Activated T-helper 9 cell treated with anti-CD3 and anti-CD28 coated beads, Interleukin-2, amount 50 U/mL, for 16 hours (primary cell): ENCODE results near the gene SLC4A1.

Source experiments
- DNase-seq: peaks from one replicate; pipeline ENCODE4 v3.0.0-alpha.2; 2020; ENCODE audit warnings: low read depth

Gene SLC4A1

GRCh38 chr17:44283344-44284023, 15.5 kb upstream of the SLC4A1 start:
- DNase-seq: no peak

DNA sequence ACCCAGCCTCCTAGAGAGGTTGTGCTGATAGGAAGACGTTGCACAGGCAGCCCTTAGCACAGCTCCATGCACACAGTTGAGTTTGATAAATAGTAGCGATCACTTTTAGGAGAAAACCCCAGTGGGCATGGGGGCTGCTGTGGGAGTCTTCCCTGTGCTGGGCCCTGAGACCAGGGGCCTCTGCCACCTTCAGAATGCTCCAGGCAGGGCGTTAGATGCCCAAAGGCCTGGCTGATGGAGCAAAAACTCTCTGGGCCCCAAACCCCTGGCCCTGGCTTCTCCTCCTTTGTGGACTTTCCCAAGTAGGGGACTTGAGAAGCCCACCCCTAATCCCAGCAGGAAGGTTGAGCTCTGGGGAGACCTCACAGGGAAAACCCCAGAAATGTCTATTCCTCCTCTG, 14.3 kb upstream of the SLC4A1 start:
- DNase-seq: no peak

DNA sequence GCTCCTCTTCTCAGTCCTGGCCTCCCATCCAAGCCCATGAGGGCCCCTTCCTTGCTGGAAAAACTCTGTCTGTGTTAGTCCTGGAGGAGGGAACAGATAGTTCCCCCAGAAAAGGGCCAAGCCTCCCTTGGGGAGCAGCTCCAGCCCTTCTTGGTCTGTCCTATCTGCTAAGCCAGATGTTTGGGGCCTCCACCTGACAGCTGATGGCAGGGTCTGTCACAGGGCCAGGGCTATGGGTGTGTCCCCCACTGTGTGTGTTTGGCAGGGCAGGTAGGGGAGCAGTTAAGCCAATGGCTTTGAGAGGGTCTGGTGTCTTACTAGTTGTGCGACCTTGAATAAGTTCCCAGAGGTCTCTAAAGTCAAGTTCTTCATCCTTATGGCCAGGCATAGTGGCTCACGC, 13.6 kb upstream of the SLC4A1 start:
- DNase-seq: no peak

DNA sequence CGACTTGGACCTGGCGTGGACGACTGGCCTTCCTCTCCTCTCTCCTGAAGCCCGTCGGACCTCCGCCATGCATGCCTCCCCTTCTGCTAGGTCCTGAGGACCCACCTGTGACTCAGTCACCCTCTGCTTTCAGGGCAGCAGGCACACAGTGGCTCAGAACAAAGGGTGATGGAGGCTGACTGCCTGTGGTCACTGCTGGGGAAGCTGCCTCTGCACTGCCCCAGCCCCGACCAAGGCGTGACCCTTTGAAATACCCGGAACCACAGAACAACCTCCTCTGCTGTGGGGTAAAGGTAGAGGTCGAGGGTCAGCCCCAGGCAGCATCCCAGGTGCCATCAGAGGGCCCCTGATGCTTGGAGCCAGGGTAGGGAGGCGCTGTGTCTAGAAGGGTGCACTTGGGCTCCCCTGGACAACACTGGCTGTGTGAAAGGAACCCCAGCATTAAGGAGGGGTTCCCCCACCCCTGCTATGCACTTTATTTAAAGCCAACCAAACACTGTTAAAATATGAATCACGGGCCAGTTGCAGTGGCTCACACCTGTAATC, 12.5 kb upstream of the SLC4A1 start:
- DNase-seq: no peak

DNA sequence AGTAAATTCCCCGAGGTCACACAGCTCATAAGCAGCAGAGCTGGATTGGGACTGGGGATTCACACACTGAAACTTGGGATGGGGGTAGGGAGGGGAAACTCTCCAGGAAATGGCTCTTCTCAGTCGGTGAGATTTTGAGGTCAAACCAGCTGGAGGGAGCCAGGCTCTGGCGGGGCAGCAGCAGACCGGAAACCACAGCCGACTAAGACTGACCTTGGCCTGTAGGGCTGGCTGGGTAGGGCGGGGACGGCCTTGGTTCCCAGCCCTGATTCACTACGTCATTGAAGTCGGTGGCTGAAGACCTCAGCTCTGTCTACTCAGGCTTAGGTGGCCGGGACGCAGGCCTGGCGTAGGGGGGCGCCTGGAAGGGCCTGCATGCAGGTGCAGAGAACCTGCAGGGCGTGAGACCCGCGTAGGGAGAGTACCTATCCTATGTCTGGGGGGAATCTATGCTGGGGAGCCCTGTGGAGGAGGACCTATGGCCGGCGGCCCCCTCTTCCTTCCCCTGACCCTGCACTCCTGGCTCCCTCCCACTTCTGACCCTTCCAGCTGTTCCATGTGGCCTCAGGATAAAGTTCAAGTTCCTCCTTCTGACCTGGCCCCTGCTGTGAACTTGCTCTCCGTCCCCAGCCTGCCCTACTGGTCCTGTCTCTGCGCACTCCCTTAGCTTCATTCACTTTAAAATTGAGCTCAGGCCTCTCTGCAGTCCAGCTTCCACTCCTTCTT, 11.9 kb upstream of the SLC4A1 start:
- DNase-seq: no peak

DNA sequence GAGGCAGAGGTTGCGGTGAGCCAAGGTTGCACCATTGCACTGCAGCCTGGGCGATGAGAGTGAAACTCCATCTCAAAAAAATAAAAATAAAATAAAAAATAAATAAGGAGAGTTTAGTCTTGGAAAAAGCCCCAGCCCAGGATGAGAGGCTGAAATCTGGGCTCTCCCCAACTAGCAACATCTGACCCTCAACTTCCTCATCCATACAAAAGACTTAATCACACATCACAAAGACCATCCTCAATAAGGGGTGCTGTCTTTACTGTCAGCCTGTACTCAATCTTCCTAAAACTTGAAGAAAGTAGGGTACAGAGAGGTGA, 11.4 kb upstream of the SLC4A1 start:
- DNase-seq: no peak

GRCh38 chr17:44277976-44278375, 10.0 kb upstream of the SLC4A1 start:
- DNase-seq: no peak

DNA sequence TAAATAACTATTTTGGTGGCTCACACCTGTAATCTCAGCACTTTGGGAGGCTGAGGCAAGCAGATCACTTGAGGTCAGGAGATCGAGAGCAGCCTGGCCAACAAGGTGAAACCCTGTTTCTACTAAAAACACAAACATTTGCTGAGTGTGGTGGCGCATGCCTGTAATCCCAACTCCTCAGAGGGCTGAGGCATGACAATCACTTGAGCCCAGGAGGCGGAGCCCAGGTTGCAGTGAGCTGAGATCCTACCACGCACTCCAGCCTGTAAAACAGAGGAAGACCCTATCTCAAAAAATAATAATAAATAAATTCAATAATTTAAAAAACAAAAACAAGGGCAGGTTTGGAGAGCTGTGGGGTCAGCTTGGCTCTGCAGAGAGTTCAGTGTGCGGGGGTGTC, 5.7 kb upstream of the SLC4A1 start:
- no peak for DNase-seq

DNA sequence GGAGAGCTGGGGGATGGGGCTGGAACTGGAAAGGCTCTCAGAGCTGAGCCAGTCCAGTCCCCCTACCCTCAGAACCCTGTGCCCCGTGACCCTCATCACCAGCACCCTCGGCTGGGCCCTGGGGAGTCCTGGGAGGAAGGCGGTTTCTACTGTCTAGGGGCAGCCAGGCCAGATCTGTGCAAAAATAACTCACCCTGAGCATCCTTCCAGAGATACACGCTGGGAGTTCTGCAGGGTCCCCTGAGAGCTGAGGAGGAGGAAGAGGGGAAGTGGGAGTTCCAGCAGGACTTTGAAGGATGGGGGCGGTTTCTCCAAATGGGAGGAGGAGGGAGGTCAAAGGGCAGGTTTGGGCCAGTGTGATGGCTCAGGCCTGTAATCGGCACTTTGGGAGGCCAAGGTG, 5.0 kb upstream of the SLC4A1 start:
- no peak for DNase-seq

DNA sequence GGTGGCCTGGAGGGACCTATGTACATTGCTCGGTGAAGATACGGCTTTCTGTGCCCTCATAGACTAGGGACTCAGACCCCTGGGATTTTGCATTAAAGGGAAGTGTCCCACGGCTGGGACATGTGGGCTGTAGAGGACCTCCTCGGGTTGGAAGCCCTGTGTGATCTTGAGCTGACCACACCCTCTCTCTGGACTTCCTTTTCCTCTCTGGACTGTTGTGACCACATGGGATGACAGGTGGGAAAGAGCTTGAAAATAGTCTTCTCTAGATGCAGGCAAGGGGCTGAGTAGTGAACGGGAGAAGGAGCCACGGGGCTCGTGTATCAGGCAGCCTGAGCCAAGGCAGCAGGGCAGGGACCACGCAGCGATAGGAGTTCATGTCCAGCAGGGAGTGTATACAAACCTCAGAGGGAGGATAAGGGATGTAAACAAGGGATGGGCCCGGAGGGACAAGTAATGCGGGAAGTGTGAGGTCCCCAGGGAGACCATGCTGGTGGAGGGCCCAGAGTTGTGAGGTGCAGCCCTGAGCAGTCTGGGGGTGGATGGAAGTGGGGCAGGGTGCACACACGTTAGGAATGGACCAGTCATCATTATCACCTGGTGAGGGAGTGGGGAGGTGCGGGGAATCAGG, 4.5 kb upstream of the SLC4A1 start:
- no peak for DNase-seq

DNA sequence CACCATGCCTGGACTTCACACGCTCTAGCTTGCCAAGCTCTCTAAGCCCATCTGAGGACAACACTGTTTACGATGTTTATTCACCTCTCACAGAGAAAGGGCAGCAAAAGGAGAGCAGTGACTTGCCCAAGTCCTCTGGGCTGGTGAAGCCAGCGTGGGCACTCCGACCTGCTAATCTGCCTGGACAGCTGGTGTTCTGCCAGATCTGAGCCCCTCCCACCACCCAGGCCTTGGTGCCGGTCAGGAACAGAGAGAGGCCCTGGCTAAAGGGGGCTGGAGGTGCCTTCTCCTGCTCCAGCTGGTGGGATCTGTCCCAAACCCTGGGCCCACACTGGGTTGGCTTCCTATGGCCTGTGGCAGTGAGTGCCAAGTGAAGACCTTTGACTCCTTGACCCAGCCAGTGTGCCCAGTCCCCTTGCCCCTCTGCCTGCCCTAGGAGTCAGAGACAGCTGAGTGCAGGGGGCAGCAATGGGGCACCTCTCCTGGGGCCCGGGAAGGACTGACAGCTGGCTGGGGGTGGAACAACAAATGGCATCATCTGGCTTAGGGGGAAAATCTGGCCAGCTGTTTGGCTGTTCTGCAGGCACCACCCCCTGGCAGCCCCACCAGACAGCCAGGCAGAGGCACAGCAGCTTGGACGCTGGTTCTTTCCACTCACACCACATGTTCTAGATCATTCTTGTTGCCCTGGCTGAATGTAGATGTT, 1.8 kb upstream of the SLC4A1 start:
- no peak for DNase-seq

DNA sequence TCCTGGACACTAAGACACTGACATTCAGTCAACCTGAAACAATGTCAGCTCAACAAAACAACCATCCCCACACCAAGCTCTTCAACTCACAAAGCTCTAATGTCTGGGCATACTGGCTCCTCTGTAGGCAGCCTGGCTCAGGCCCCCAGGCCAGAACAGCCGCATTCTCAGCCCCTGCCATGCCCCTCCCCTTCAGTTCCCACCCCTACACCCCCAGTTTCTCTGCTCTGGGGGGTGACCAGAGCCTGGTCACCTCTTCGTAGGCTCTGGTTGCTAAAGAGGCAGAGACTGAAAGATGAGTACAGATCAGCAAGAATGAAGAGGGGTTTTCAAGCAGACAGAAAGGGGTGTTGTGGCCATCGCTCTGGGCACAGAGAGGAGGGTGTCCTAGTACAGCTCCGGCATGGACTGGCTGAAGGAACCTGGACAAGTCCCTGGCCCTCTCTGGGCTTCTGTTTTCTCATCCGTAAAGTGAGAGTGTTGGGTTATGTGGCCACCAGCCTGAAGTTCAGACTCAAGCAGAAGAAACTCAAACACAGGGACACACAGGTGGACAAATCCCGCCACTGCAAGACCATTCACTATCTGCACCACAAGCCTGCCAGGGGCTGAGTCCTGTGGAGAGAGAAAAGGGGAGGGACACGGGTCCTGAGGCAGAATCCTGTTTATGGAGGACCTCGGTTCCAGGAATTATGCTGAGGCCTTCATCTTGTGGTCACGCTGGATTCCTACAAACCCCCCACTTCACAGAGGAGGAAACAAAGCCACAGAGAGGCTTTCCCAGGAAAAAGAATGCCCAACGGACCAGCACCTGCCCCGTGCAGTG, 987 bp upstream of the SLC4A1 start:
- no peak for DNase-seq

- DNase-seq: no peak
Measured at GRCh38 chr17:44267165-44267455, 825 bp downstream of the SLC4A1 start.

DNA sequence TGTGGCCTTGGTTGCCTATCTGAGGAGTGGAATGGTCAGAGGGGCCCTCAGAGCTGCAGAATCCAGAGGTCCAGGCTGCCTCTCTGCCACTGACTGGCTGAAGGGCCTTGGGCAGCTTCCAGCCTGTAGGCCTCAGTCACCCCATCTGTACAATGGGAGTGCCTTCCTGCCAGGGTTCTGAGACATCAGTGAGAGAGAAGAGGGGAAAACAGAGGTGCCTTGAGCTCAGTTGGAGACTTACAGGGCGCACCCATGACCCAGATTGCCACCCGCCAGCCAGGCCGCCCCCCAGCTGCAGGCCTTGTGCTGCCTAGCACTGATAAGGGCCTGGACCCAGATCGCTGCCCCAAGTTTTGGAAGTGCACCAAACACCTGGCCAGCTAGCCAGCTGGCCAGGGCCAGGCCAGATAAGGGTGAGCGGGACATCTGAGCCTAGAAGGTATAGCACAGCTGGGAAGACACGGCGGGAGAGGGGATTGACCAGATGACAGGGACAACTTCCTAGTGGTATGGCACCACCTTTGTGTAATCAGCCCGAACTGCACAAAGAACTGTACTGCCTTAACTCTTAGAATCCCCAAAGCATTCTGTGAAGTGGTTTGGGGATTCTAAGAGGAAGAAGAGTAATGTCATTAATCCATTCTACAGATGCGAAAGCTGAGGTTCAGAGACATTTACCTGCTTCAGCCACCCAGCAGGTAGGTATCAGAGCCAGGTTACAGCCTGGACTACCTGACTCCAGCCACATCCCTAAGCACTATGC, 1.4 kb downstream of the SLC4A1 start:
- no peak for DNase-seq

DNA sequence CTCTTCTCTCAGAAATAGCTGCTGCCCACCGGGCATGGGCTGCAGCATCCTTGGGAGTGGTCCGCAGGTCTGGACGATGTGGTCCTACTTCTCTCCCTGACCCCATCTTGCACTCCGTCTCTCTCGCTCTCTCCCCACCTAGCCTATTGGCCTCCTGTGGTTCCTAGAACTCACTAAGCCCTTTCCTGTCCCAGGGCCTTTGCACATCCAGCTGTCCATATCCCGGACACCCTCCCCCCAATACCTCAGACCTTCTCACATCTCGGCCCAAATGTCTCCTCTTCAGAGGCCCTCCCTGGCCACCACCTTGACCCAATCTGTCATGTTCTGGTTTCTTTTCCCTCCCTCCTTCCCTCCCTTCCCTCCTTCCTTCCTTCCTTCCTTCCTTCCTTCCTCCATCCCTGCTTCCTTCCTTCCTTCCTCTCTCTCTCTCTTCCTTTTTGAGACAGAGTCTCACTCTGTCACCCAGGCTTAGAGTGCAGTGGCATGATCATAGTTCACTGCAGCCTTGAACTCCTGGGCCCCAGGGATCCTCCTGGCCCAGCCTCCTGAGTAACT, 4.5 kb downstream of the SLC4A1 start:
- DNase-seq: no peak

DNA sequence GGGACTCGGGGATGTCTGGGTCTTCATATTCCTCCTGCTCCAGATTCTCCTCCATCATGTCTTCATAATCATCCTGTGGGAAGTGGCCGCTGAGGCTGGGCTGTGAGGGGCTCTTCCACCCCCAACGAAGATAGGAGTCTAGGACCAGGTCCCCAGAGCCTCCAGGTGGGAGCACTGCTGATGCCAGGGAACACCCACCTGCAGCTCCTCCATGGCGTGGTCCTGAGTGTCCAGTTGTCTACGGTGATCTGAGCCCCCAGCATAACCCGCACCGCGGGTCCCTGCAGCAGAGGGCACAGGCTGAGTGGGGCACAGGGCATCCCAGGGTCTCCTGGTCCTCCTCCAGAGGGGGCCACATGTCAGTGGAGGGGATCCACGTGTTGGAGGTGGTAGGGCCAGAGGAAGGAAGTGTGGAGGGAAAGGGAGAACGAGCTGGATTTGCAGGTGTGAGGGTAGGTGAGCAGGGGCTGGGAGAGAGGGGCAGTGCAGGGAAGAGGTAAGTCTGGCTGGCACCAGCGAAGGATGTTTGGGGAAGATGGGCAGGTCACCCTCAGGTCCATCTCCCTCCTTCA, 5.2 kb downstream of the SLC4A1 start:
- DNase-seq: no peak

DNA sequence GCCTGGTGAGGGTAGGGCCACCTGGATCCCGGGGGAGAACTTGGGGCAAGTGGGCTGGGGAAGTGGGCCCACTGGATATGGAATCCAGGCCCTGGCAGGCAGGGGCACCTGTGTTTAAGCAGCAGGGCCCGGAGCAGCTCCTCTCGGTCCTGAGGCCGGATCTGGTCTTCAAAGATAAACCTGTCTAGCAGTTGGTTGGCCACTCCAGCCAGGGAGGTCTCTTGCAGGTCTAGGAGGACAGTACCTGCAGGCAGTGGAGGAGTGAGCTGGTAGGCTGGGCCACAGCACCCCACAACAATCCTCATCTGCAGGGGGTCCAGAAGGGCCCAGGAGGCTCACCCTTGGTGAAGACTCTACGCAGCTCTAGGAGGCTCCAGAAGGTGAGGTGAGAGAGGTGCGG, 7.6 kb downstream of the SLC4A1 start:
- no peak for DNase-seq

DNA sequence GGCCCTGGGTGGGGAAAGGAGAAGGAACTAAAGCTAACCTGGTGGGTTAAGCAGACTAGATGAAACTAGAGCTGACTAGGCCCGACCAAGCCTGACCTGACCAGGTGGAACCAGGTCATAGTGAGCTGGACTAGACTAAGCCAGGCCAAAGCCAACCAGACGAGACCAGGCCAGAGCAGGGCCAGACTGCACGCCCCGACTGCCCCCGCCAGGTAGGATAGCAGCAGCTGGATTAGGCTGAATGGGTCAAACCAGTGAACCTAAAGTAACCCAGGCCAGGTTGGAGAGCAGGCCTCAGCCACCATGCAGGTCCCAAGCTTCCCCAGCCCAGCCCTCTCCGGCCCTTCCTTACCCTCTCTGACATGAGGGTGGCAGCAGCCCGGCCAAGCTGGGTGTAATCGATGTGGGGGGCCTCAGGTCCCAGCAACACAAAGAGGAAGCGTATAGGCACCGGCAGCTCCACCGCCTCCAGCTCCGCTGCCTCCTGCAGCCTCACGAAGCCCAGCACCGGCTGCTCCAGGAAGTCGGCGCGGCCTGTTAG, 9.1 kb downstream of the SLC4A1 start:
- DNase-seq: no peak

- no peak for DNase-seq
Measured at GRCh38 chr17:44257815-44258760, 9.8 kb downstream of the SLC4A1 start.
